Lung (tissue), 12 donors: ENCODE data around the gene GNAL. TPM values are rescaled to one million over a fixed set of nuclear protein-coding genes. Genes with fewer than 3 reads are reported as not detected.

Experiments
- ATAC-seq: fragments of 200-7000 bp; cut with Tn5 transposase; one replicate; pipeline ENCODE4 v1.9.1; 2020; ENCODE audit warnings: moderate number of reproducible peaks; ENCODE audit not compliant: insufficient read depth, low FRiP score
- DNase-seq, 3 donors: peaks; one replicate each; pipeline ENCODE4 v3.0.0-alpha.2; 2013 to 2017
- H3K27ac ChIP-seq, 2 donors: one replicate each; pipeline ENCODE4 v1.5.1; 2013; ENCODE audit warnings: mild to moderate bottlenecking in 2 of 2, moderate library complexity in 2 of 2, control low read depth in 1 of 2, inconsistent platforms in 1 of 2, low read depth in 1 of 2, low read length in 1 of 2
- H3K27me3 ChIP-seq, 3 donors: one replicate each; pipeline ENCODE4 v1.5.1; 2013; ENCODE audit warnings: low read length in 2 of 3; ENCODE audit not compliant: control insufficient read depth in 3 of 3, insufficient read depth in 3 of 3
- H3K36me3 ChIP-seq, 4 donors: one replicate each; pipeline ENCODE4 v1.5.1; 2013; ENCODE audit warnings: low read length in 4 of 4, mild to moderate bottlenecking in 1 of 4, moderate library complexity in 1 of 4; ENCODE audit not compliant: control insufficient read depth in 4 of 4, insufficient read depth in 4 of 4
- H3K4me1 ChIP-seq, 5 donors: one replicate each; pipeline ENCODE4 v1.5.1; 2013; ENCODE audit warnings: low read length in 5 of 5, mild to moderate bottlenecking in 2 of 5, moderate library complexity in 1 of 5; ENCODE audit not compliant: control insufficient read depth in 5 of 5, insufficient read depth in 5 of 5
- H3K4me3 ChIP-seq: one replicate; pipeline ENCODE4 v1.5.1; 2013; ENCODE audit warnings: mild to moderate bottlenecking, control low read depth, moderate library complexity
- H3K9ac ChIP-seq, 2 donors: one replicate each; pipeline ENCODE4 v1.5.1; 2013; ENCODE audit warnings: low read length in 2 of 2, control low read depth in 1 of 2; ENCODE audit not compliant: insufficient read depth in 1 of 2
- H3K9me3 ChIP-seq, 4 donors: one replicate each; pipeline ENCODE4 v1.5.1; 2013; ENCODE audit warnings: low read length in 3 of 4, mild to moderate bottlenecking in 1 of 4, moderate library complexity in 1 of 4; ENCODE audit not compliant: control insufficient read depth in 4 of 4, insufficient read depth in 3 of 4
- CTCF ChIP-seq: IDR thresholded peaks from 2 replicates; pipeline ENCODE4 v1.5.1; 2012; ENCODE audit warnings: mild to moderate bottlenecking; ENCODE audit errors: control extremely low read depth, extremely low read depth
- WGBS, 2 donors: extraction: QIAGEN DNeasy Blood & Tissue Kit; methylation state at CpG; one replicate each; pipeline ENCODE4 v1.1.7; 2013; 5-methylcytosine and 5-hydroxymethylcytosine counted together
- polyA plus RNA-seq, 2 donors: library from polyadenylated mRNA; stranded (reverse); fragments of 200-250 nt; gene quantifications; one replicate each; pipeline ENCODE4 v1.2.1, GENCODE V29; 2013
- total RNA-seq, 2 donors: library from RNA; depleted of rRNA in 1 of 2; stranded (reverse); fragments of >200 nt in 1 of 2; gene quantifications; one replicate each; pipeline ENCODE4 v1.2.1, GENCODE V29; 2014 to 2021
- donor health status: control.
- donor health status: control.
- donor health status: Bipolar disorder and iron deficiency.
- donor health status: healthy.
- donor health status: DM: yes; HTN: yes; CAD: no.

The GNAL gene
- total and polyA plus RNA-seq, 4 donors = 0.49 to 3.7 (median 2.5) TPM

- no peak for TF ChIP-seq CTCF
- H3K36me3 ChIP-seq = no peaks in the 10 kb centered on the region
- H3K4me3 ChIP-seq = no peak overlapping the region
- 97% methylated on average over 40 of the region's 40 CpGs for WGBS, 2 donors
- no peak for ATAC-seq
- H3K9me3 ChIP-seq = no peaks in the 10 kb centered on the region
- no peak overlapping the region for H3K27ac ChIP-seq
- no peak for DNase-seq
- no peak overlapping the region for H3K9ac ChIP-seq
- H3K4me1 ChIP-seq = no peaks in the 10 kb centered on the region
- H3K27me3 ChIP-seq = no peaks in the 10 kb centered on the region
These were observed 132.7 kb downstream of the GNAL start for GRCh38 chr18:11821643-11822237.

- no peak for DNase-seq
- no peaks in the 10 kb centered on the region for H3K9me3 ChIP-seq
- H3K27ac ChIP-seq = no peak overlapping the region
- ATAC-seq = no peak
- H3K27me3 ChIP-seq = no peaks in the 10 kb centered on the region
- 67 to 79% methylated on average over 5 of the region's 5 CpGs for WGBS, 2 donors
- H3K4me1 ChIP-seq = no peaks in the 10 kb centered on the region
- H3K9ac ChIP-seq = no peak overlapping the region
- TF ChIP-seq CTCF = no peak
- H3K4me3 ChIP-seq = no peak overlapping the region
- H3K36me3 ChIP-seq = no peaks in the 10 kb centered on the region
These were observed 134.5 kb downstream of the GNAL start for GRCh38 chr18:11823545-11823944.

GRCh38 chr18:11826836-11827235 lies 137.8 kb downstream of the GNAL start:
- TF ChIP-seq CTCF = no peak
- Histone ChIP-seq H3K36me3 (no peaks in the 10 kb centered on the region), H3K4me3 (no peak overlapping the region), H3K9me3 (no peaks in the 10 kb centered on the region), H3K4me1 (no peaks in the 10 kb centered on the region), H3K27me3 (no peaks in the 10 kb centered on the region), H3K27ac (no peak overlapping the region), H3K9ac (no peak overlapping the region)
- ATAC-seq (no peak), DNase-seq (no peak)
- WGBS, 2 donors = 82 to 91% methylated on average over 12 of the region's 12 CpGs
